Suprapubic skin (tissue), 3 donors: ENCODE results near the gene MDGA2.

Experiments used
- CTCF ChIP-seq, 2 donors: fragments of 200-600 bp in 1 of 2; fragments of 450-650 bp in 1 of 2; sonication (generic) in 1 of 2; IDR thresholded peaks; one replicate each; pipeline ENCODE4 v1.5.1; 2016 to 2019; ENCODE audit warnings: antibody characterized with exemption in 2 of 2, mild to moderate bottlenecking in 1 of 2, moderate library complexity in 1 of 2
- POLR2AphosphoS5 ChIP-seq, 3 donors: sonication (generic); formaldehyde crosslinking; IDR thresholded peaks; one replicate each; pipeline ENCODE4 v1.6.1; 2017; ENCODE audit warnings: antibody characterized with exemption in 3 of 3

- TF ChIP-seq CTCF (IDR thresholded peaks at IDR 0.05) (no peak), POLR2AphosphoS5 (IDR thresholded peaks at IDR 0.05) (no peak)
Observed at GRCh38 chr14:47353186-47353585, 322.2 kb downstream of the MDGA2 start.
